EL (cell line): ENCODE data around the gene PLSCR3.

Source experiments
- DNase-seq: peaks from one replicate; pipeline ENCODE4 v3.0.0-alpha.2; 2016

PLSCR3 gene

DNA sequence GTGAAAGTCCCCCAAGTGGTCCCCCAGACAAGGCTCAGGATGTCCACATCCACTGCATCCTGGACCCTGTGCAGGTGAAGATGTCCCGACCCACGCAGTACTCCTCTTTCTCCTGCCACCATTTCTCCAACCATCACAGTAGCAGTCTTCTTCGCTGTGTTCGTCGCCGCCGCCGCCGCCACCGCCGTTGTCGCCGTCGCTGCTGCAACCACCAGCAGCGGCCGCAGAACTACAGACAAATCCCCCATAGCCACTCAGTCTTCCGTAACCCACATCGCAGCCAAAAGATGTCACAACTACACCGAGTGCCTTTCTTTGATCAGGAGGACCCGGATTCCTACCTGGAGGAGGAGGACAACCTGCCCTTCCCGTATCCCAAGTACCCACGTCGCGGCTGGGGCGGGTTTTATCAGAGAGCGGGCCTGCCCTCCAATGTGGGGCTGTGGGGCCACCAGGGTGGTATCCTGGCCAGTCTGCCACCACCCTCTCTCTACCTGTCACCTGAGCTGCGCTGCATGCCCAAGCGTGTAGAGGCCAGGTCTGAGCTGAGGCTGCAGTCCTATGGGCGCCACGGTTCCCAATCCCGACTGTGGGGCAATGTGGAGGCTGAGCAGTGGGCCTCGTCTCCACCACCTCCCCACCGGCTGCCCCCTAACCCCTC lies 32.0 kb upstream of the PLSCR3 start:
- DNase-seq = no peak

DNA sequence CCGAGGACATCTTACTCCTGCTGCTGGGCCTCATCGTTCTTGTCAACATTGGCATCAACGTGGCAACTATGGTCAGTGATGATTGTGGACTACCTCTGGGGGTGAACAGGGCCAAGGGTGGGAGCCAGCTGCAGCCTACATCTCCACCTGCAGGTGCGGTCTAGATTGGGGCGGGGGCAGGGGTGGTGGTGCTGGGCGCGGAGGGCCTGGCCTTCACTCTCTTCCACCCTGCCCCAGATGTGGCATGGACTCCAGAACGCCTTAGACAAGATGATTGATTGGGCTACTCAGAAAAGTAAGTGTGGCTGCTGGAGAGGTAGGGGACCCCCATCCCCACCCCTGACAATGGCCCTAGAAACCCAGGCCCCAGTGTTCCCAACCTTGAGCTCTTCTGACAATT lies 31.4 kb upstream of the PLSCR3 start:
- no peak for DNase-seq

DNA sequence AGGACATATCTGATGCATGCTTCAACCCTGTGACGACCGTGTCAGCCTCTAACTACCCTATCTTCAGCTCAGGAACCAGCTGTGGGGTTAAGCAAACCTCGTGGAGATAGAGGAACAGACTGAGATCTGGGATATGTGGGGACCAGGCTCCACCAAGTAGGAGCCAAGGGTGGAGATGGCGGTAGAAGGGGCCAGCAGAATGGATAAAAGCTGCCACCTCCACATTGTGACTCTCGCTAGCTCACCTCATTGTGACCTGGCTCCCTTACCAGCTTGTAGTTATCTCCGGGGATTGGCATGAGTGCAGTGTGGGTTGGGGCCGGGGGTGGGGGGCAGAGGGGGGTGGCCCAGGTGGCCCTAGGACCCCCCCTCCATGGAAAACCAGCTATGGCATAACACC lies 31.0 kb upstream of the PLSCR3 start, which contains the start of gene SPEM2:
SPEM2 (plus strand) TSS at position 301 of the 400 bp plus-strand sequence; CDS start at position 374, 73 bp downstream.
- no peak for DNase-seq

DNA sequence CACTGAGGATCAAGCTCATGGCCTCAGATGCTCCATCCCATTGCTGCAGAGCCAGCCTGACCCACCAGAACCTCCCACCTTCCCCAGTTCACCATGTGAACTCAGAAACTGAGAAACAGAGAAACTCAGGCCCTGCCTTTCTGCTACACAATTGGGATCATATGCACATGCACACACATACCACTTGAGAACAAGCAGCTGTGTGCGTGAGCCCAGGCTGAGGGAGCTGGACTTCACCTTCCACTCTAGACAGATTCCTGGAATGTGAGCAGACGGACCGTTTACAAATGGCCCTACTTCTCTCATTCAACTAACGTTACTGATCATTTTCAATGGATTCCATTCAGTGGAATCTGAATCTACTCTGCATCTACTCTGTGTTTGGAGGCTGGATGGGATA lies 29.4 kb upstream of the PLSCR3 start:
- DNase-seq = no peak

DNA sequence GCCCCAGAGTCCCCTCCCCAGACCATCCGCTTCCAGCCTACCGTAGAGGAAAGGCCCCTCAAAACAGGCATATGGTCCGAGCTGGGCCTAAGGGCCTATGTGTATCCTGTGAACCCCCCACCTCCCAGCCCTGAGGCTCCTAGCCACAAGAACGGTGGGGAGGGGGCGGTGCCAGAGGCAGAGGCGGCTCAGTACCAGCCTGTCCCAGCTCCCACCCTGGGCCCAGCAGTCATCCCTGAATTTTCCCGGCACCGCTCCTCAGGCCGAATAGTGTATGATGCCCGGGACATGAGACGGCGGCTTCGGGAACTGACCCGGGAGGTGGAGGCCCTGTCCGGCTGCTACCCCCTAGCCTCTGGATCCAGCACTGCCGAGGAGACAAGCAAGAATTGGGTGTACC lies 26.9 kb upstream of the PLSCR3 start:
- DNase-seq = no peak

DNA sequence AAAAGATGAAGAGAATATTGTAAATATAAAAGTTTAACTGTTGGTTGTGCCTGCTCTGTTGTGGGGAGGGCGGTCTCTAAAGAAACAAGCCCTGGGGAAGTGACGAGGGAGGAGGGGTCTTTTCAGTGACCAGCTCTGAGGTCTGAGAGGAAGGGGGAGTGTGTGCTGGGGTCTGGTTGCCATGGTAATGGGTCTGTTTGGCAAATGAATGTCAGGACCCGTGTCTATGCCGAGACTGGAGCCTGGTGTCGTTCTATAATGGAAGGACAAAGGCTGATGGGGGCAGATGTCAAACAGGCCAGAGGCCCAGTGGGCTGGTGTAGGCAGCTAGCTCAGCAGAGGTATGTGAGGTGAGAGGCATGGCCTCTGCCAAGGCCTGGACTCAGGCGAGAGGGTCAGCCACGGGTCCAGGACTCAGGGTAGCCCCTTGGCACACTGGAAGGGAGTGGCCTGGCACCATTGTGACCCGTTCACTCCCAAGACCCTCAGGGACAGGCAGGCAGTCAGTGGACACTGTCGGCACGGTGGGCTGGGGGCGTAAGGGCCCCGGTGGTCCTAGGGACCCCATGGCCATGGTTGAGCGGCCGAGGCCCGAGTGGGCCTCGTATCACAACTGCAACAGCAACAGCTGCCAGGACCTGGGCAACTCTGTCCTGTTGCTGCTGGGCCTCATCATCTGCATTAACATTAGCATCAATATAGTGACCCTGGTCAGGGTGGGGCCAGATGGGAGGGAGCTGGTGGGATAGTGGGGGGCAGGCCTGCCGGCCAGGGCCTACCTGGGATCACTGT lies 25.7 kb upstream of the PLSCR3 start, which contains the start of gene SPEM1:
SPEM1 (plus strand) TSS at position 506 of the 792 bp plus-strand sequence; CDS start at position 567, 61 bp downstream.
- no peak for DNase-seq

DNA sequence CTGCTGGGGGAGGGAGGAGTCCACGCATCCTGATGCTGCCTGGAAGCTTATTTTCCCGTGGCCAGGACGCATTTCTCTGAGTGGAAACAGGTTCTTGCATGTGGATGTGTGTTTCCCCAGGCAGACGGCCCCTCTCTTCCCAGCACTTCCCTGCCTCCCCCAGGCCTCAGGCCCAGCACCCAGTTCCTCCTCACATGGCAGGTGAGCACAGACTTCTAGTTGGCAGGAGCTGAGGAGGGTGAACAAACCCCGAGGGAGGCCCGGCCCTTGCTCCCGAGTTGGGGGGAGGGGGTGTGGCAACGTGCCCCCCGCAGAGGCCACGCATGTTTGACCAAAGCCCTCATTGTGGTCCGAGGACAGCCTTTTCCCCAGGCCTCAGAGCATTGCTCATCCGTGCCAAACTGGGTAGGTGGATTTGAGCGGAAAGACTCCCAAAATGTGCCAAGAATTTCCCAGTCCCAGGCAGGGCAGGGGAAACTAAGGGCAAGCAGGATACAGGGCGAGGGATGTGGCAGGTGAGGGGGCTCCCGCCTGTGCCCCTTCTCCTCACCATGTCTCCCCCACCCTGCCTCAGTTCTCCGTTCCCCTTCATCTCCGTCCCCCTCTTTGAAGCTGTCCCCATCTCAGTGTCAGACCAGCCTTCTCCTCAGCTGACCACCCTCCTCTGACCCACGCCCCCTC lies 24.3 kb upstream of the PLSCR3 start:
- no peak for DNase-seq

DNA sequence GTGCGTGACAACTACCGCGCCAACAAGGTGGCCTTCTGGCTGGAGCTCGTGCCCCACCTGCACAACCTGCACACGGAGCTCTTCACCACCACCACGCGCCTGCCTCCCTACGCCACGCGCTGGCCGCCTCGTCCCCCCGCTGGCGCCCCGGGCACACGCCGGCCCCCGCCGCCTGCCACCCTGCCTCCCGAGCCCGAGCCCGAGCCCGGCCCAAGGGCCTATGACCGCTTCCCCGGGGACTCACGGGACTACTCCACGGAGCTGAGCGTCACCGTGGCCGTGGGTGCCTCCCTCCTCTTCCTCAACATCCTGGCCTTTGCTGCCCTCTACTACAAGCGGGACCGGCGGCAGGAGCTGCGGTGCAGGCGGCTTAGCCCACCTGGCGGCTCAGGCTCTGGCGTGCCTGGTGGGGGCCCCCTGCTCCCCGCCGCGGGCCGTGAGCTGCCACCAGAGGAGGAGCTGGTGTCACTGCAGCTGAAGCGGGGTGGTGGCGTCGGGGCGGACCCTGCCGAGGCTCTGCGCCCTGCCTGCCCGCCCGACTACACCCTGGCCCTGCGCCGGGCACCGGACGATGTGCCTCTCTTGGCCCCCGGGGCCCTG lies 22.8 kb upstream of the PLSCR3 start:
- DNase-seq = no peak

DNA sequence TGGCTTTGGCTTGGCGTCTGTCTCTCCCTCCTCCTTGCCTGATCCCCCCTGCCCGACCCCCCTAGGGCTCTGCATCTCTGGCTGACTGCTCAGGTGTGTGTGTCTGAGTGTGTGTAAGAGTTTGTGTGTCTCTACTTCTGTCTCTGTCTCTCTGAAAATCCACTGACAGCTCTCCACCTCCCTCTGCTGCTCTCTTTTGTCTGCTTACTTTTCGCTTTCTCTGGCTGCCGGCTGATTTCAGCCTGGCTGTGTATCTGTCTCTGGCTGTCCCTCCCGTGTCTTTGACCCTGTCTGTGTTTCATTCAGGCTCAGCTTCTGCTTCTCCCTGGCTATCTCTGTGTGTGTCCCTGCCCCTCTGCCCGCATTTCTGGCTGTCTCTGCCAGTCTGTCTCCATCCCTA lies 22.0 kb upstream of the PLSCR3 start:
- DNase-seq = no peak

DNA sequence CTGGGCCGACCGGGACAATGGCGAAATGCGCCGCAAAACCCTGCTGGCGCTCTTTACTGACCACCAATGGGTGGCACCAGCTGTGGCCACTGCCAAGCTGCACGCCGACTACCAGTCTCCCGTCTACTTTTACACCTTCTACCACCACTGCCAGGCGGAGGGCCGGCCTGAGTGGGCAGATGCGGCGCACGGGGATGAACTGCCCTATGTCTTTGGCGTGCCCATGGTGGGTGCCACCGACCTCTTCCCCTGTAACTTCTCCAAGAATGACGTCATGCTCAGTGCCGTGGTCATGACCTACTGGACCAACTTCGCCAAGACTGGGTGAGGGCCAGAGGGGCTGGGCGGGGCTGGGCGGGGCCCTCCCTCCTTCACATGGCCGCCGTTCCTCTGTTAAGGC lies 21.5 kb upstream of the PLSCR3 start:
- no peak for DNase-seq

DNA sequence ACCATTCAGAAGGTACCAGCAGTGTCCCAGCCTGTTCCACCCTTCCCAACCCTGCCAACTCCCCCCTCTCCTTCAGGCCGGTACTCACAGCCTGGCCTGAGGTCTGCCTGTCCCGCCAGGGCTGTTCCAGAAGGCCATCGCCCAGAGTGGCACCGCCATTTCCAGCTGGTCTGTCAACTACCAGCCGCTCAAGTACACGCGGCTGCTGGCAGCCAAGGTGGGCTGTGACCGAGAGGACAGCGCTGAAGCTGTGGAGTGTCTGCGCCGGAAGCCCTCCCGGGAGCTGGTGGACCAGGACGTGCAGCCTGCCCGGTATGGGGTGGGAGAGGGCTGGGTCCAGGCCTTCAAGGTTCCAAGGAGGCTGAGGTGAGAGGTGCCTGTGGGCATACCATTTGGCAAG lies 20.5 kb upstream of the PLSCR3 start:
- no peak for DNase-seq

DNA sequence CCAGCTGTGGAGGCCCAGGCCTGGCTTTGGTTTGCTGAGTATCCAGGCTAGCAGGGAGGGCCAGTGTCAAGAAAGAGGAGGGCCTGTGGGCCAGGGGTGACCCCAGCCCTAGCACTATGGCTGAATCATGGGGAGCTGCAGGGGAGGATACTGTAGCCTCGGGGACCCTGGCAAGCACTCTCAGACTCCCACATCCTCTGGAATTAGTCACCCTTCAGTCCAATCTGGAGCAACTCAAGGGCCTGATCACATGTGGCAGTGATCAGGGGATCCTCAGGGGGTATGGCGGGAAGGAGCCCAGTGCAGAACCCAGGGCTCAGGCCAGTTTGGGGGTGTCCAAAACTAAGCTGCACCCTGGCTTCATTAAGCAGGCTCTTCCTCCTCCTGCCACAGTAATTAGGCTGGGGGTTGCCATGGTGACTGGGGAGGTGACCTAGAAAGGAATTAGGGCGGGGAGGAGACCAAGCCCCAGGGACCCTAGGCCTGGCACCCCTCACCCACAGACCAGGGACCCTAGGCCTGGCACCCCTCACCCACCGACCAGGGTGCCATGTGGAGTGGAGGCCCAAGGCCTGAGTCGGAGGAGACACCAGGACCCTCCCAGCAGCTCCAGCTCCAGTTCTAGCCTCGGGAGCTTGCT lies 19.1 kb upstream of the PLSCR3 start:
- DNase-seq = peak; percentile 88

DNA sequence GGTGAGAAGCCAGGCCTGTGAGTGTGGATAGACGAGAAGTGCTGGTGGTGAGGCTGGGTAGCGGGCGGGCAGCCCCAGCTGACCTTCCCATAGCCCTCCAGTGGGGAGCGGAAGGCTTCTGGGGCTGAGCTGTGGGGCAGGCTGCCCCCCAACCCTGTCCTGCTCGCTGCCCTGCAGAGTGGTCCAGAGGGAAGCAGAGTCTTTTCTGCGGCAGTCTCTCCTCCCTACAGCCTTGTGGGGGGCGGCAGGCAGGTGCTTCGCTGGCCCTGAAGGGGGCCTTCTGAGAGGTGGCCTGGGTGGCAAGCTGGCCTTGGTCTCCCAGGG lies 17.1 kb upstream of the PLSCR3 start:
- no peak for DNase-seq

DNA sequence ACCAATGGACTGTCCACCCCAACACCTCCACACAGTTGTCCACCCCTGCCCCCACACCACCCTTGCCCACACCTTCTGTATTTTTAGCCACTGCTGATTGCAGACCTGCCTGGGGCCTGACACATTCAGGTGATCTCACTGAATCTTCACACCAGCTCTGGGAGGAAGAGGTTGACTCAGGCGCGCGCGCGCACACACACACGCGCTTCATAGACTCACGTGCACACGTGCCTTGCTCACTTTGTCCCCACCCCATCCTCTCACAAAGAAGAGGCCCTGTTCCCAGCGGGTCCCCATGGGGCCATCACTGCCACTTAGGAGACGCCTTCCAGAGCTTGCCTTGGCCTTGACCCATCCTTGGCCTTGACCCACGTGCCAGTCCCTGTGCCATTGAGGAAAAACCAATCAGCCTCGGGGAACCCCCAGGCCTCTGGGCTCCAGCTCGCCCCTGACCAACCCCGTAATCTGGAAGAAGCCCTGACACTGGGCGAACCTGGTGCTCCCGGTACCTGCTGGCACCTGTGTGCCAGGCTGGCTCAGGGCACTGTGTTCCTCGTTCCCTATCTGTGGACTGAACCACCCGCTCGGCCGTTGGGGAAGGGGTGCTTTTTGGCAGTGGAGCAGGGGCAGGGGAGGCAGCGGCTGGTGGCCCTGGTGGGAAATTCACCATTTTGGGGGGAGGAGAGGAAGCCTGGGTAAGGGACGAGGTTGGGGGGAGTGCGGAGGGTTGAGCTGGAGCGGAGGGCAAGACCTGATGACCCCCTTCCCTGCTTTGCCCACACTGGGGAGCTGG lies 16.5 kb upstream of the PLSCR3 start:
- no peak for DNase-seq

DNA sequence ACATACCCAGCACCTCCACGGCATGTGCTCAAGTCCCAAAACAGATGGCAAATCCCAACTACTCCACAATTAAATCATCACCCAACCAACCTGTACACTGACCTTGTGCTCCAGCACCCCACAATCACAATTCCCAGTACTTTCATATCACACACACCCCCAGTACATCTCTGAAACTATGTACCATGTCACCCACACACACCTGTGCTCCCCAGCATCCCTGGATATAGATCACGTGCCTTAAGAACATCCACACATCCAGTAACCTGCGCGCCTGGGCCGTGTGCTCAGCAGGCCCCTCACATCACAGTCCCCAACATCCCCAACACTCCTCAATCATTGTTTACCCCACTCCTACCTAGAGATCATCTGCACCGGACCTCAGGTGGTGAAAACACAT lies 15.4 kb upstream of the PLSCR3 start:
- no peak for DNase-seq

DNA sequence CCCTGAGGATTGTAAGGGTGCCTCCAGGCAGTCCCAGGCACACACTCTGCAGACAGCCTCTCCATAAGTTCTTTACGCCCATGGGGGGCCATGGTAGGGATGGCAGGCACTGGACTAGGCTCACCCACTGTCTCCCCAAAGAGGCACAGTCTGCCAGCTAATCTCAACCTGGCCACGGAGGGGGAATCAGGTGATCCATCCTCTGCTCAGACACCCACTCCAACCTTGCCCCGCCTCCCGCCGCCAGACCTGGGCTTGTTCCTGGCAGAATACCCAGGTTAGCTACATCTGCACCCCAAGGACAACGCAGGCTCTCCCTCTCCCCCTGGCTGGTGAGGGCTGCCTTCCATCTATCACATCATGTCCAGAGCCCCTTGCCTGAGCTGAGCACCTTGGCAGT lies 14.5 kb upstream of the PLSCR3 start:
- DNase-seq = no peak

DNA sequence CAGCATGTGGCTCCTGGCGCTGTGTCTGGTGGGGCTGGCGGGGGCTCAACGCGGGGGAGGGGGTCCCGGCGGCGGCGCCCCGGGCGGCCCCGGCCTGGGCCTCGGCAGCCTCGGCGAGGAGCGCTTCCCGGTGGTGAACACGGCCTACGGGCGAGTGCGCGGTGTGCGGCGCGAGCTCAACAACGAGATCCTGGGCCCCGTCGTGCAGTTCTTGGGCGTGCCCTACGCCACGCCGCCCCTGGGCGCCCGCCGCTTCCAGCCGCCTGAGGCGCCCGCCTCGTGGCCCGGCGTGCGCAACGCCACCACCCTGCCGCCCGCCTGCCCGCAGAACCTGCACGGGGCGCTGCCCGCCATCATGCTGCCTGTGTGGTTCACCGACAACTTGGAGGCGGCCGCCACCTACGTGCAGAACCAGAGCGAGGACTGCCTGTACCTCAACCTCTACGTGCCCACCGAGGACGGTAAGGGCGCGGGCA lies 14.0 kb upstream of the PLSCR3 start:
- no peak for DNase-seq

DNA sequence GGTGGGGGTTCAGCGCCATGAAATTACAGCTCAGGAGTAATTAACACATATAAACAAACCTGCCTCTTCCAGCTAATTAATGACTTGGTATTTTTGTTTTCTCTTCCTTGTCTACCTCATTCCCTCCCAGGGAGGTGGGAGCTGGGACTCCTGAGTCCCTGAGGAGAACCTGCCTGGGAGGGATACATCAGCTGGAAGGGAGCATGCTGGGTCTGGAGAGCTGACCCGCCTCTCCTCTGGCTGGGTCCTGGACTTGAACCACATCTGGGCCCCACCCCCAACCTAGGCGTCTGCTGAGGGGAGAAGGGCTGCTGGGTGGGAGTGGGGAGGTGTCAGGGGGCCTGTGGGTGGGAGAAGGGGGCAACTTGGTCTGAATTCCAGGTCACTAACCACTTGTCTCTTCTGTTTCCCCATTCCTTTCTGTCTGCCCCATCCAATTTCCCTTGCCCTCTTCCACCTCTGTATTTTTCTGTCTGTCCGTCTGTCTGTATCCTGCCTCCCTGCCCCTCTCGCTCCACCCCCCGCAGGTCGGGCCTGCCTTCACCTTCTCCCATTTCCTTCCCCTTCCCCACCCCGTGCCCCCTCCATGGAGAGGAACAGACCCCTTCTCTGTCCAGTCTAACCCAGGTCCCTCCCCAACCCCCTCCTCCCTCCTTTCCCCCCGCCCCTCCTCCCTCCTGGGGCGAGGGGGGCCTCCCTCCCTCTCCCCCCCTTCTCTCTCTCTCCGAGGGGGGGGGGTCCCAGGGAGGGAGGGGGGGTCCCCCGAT lies 13.3 kb upstream of the PLSCR3 start, which contains the start of gene NLGN2:
NLGN2 (plus strand) TSS at position 361 of the 767 bp plus-strand sequence. CDS start 411 bp downstream, outside the sequence.
- DNase-seq = no peak

DNA sequence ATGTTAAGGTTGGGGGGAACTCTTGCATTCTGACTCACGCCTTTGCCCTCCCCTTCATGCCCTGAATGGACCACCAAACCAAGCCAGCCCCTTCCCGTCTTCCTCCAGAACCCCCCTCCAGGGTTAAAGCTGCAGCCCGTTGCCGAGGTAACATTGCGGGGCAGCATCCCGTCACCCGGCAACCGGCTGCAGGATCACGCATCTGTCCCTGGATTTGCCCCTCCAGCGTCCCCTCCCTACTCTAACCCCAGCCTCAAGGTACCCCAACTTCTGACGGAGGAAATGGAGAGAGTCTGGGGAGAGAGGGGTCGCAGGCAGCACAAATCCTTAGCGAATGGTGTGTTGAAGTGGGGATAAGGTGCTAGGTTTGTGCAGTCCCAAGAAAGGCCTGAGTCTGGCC lies 12.8 kb upstream of the PLSCR3 start:
- DNase-seq = no peak

DNA sequence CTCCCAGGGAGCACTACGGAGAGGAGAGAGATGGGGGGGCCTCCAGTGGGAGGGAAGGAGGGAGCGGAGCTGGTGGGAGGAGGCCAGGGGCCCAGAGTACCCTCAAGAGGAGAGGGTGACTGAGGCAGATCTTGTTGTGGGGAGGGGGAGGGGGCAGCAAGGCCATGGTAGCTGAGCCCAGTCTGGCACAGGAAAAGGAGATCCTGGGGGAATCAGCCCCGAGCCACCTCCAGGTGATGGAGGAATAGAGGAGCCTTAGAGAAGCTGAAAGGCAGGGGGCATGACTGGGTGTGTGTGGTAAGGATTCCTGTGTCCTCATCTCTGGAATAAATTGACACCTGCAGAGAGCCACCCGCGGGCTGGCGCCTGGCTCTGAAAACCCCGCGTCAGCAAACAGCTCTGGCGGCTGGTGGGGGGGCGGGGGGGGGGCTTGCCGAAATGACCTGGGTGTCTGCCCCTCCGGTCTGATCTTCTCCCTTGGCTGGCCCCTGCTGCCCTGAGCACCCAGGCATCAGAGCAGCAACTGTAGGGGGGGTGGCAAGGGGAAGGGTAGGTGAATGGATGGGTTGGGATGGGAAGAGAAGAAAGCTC lies 12.0 kb upstream of the PLSCR3 start:
- DNase-seq = no peak
